HL-60 (cell line): Measurements from ENCODE around the gene SLC13A1.

Source experiments
- DNase-seq, 2 experiments: peaks; one replicate each; pipeline ENCODE4 v3.0.0-alpha.2; 2010 to 2020; ENCODE audit warnings: low read depth in 1 of 2, low spot score in 1 of 2
- H3K27ac ChIP-seq: fragments of 250-450 bp; sonication (Bioruptor Pico); replicated peaks from 2 replicates; pipeline ENCODE4 v1.5.1; 2020; ENCODE audit warnings: mild to moderate bottlenecking, moderate library complexity
- H3K27me3 ChIP-seq: fragments of 250-450 bp; sonication (Bioruptor Pico); 2 replicates; pipeline ENCODE4 v1.5.1; 2021; ENCODE audit warnings: mild to moderate bottlenecking, moderate library complexity; ENCODE audit not compliant: insufficient read depth, poor library complexity, severe bottlenecking
- H3K4me3 ChIP-seq: replicated peaks from 2 replicates; pipeline ENCODE4 v1.5.1; 2011; ENCODE audit warnings: mild to moderate bottlenecking, control low read depth, low read length; ENCODE audit not compliant: insufficient read depth
- CTCF ChIP-seq: IDR thresholded peaks from one replicate; pipeline ENCODE4 v1.5.1; 2011; ENCODE audit warnings: low read length, control low read depth, inconsistent platforms; ENCODE audit not compliant: insufficient read depth
- GABPA ChIP-seq: IDR thresholded peaks from 2 replicates; pipeline ENCODE4 v1.6.1; 2012; ENCODE audit warnings: low read depth
- POLR2AphosphoS5 ChIP-seq: IDR thresholded peaks from 2 replicates; pipeline ENCODE4 v1.6.1; 2012; ENCODE audit warnings: low read depth
- REST ChIP-seq: IDR thresholded peaks from 2 replicates; pipeline ENCODE4 v1.6.1; 2012; ENCODE audit warnings: low read depth; ENCODE audit not compliant: insufficient replicate concordance
- SPI1 ChIP-seq: IDR thresholded peaks from 2 replicates; pipeline ENCODE4 v1.6.1; 2012; ENCODE audit warnings: low read depth, mild to moderate bottlenecking, borderline replicate concordance

The SLC13A1 gene

GRCh38 chr7:123131140-123131539, 68.6 kb downstream of the SLC13A1 start:
- Histone ChIP-seq H3K27me3 (no peaks in the 10 kb centered on the region), H3K4me3 (no peak overlapping the region)
- DNase-seq = no peak

GRCh38 chr7:123126691-123127090, 73.1 kb downstream of the SLC13A1 start:
- DNase-seq = no peak
- Histone ChIP-seq H3K27me3 (no peaks in the 10 kb centered on the region), H3K27ac (no peak overlapping the region), H3K4me3 (no peak overlapping the region)
- TF ChIP-seq REST (no peak), CTCF (no peak)

More at GRCh38 chr7:123131140-123131539, 68.6 kb downstream of the SLC13A1 start:
- no peak overlapping the region for H3K27ac ChIP-seq
- TF ChIP-seq SPI1 (no peak), CTCF (no peak), POLR2AphosphoS5 (no peak), REST (no peak), GABPA (no peak)

GRCh38 chr7:123126171-123126570, 73.6 kb downstream of the SLC13A1 start:
- no peaks in the 10 kb centered on the region for H3K27me3 ChIP-seq
- DNase-seq = no peak
- no peak overlapping the region for H3K27ac ChIP-seq
- TF ChIP-seq POLR2AphosphoS5 = no peak
- no peak overlapping the region for H3K4me3 ChIP-seq

- TF ChIP-seq SPI1 = no peak
- no peak for TF ChIP-seq GABPA
- no peak for TF ChIP-seq POLR2AphosphoS5
- TF ChIP-seq REST = no peak
- TF ChIP-seq CTCF = no peak
- no peak overlapping the region for H3K4me3 ChIP-seq
These were observed 74.5 kb downstream of the SLC13A1 start for GRCh38 chr7:123125231-123125630.

More at GRCh38 chr7:123125231-123125630, 74.5 kb downstream of the SLC13A1 start:
- H3K27me3 ChIP-seq = no peaks in the 10 kb centered on the region
- no peak overlapping the region for H3K27ac ChIP-seq
- no peak for DNase-seq
